Measurements from ENCODE around the gene SMC1A. TPM values are rescaled to one million over a fixed set of nuclear protein-coding genes. Genes with fewer than 3 reads are reported as not detected.

Gene SMC1A
- total and polyA plus RNA-seq, 2 of the 8 experiments (the other 6 are each of a cell fraction or from before 2014, with no cell fraction given) = 22.2 to 98.1 TPM

DNA sequence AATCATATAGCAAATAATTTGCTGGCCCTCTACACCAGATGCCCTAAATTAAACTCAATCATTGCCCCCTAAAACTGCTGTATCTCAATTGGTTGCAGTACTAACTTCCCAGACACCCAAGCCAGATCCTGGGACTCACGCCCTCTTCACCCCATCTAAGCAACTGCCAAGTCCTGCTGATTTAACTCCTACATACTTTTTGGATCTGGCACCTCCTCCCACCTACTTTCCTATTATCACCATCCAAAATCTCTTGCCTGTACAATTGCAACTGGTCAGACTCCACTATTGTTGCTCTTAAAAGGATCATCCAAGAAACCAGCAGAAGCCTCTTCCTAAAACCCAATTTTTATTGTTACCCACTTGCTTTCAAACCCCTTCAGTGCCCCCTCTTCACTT lies 16.4 kb upstream of the SMC1A start:
- H4K5ac ChIP-seq (ENCODE audit: insufficient read length, low read depth, low read length) = no peak overlapping the region
- H2AK5ac ChIP-seq (ENCODE audit: low read depth, low read length) = no peak overlapping the region
- no peak overlapping the region for H3K9ac ChIP-seq (replicated peaks in 1 of 4; ENCODE audit: extremely low read depth in 1 of 4, low read depth in 3 of 4, low read length in 3 of 4)
- H2BK12ac ChIP-seq (ENCODE audit: low read depth, low read length) = no peak overlapping the region
- no peak overlapping the region for H2BK20ac ChIP-seq (ENCODE audit: low read length)
- no peaks in the 10 kb centered on the region for H4K20me1 ChIP-seq (replicated peaks in 1 of 2; ENCODE audit: control insufficient read depth in 1 of 2, insufficient read depth in 2 of 2, low read length in 2 of 2)
- H3K4me3 ChIP-seq (ENCODE audit: extremely low read depth in 1 of 4, insufficient read depth in 2 of 4, low read depth in 3 of 4, low read length in 4 of 4) = no peak overlapping the region
- no peak for FAIRE-seq
- 80% methylated on average over 1 of the region's 1 CpG; no CpG with 5 or more reads in 1 of the 2 experiments for WGBS, 2 experiments (ENCODE audit: extremely low coverage in 1 of 2, insufficient coverage in 1 of 2, insufficient read length in 1 of 2, insufficient replicate concordance in 2 of 2, low coverage in 1 of 2, low lambda C conversion rate in 2 of 2, missing lambda C conversion rate in 1 of 2)
- H2AFZ ChIP-seq (ENCODE audit: low read length) = no peak overlapping the region
- no peak for DNase-seq (ENCODE audit: low read depth in 1 of 2, low spot score in 2 of 2)
- H4K8ac ChIP-seq (ENCODE audit: extremely low read depth, insufficient read depth, low read length) = no peak overlapping the region
- no peaks in the 10 kb centered on the region for H3K9me3 ChIP-seq (ENCODE audit: insufficient read depth in 2 of 2, low read depth in 1 of 2, low read length in 1 of 2)
- H3K4me1 ChIP-seq (replicated peaks in 1 of 4; ENCODE audit: control insufficient read depth in 3 of 4, insufficient read depth in 4 of 4, low read length in 3 of 4) = peaks cover 0 to 3% (median 1%) of the 10 kb centered on the region in 4 experiments; a peak in 2 of 7 replicates
- no peaks in the 10 kb centered on the region for H3K79me1 ChIP-seq (ENCODE audit: low read depth, low read length)
- no peak overlapping the region for H2BK5ac ChIP-seq (ENCODE audit: low read depth, low read length)
- ChIA-PET POLR2A (ENCODE audit: partially characterized antibody) (interaction anchor here (1.0 kb wide), 1 partner anchor 16 kb away, joined by 4 read pairs; the partner anchor contains the start of genes RIBC1 and SMC1A), CTCF (ENCODE audit: partially characterized antibody) (interaction anchor here (1.4 kb wide), 1 partner anchor 126 kb away, joined by 6 read pairs; no protein-coding TSS in a partner anchor)
- H3K27ac ChIP-seq (ENCODE audit: low read depth, low read length) = no peak overlapping the region
- H3K4ac ChIP-seq (replicated peaks; ENCODE audit: insufficient read length, low read depth, low read length) = no peak overlapping the region
- H3K79me2 ChIP-seq (ENCODE audit: control insufficient read depth in 1 of 2, insufficient read depth in 2 of 2, low read length in 2 of 2) = no peaks in the 10 kb centered on the region
- no peak overlapping the region for H3K18ac ChIP-seq (ENCODE audit: extremely low read depth, low read length)
- H3K4me2 ChIP-seq (ENCODE audit: insufficient read depth in 1 of 2, low read depth in 2 of 2, low read length in 2 of 2) = no peak overlapping the region
- H3K27me3 ChIP-seq (replicated peaks in 1 of 4; ENCODE audit: control insufficient read depth in 3 of 4, extremely low read depth in 1 of 4, insufficient read depth in 3 of 4, low read length in 3 of 4) = peaks cover 0 to 12% (median 7%) of the 10 kb centered on the region in 4 experiments; a peak in 5 of 7 replicates
- H3K14ac ChIP-seq (ENCODE audit: insufficient read length) = no peak overlapping the region
- no peak overlapping the region for H3K23ac ChIP-seq (ENCODE audit: insufficient read length)
- H2BK15ac ChIP-seq (ENCODE audit: low read length) = no peak overlapping the region
- no peak overlapping the region for H3K56ac ChIP-seq (replicated peaks; ENCODE audit: insufficient read length, low read depth, low read length)
- no peaks in the 10 kb centered on the region for H3K36me3 ChIP-seq (ENCODE audit: control insufficient read depth in 2 of 4, insufficient read depth in 4 of 4, low read length in 3 of 4)
- H2BK120ac ChIP-seq (replicated peaks; ENCODE audit: low read depth, low read length) = no peak overlapping the region
- peaks cover 8% of the 10 kb centered on the region; the same call in 1 of the 2 replicates for H3K23me2 ChIP-seq (ENCODE audit: low read depth, low read length)
- H4K91ac ChIP-seq (replicated peaks; ENCODE audit: insufficient read length, low read length) = no peak overlapping the region
- TF ChIP-seq CEBPB (IDR thresholded peaks at IDR 0.05; ENCODE audit: low read depth, low read length) (no peak), RNF2 (IDR thresholded peaks at IDR 0.05; ENCODE audit: borderline replicate concordance, low read depth, low read length, missing control alignments, poor library complexity, severe bottlenecking) (no peak), POLR2A (IDR thresholded peaks at IDR 0.05; ENCODE audit: control extremely low read depth in 1 of 2, low read depth in 2 of 2, low read length in 2 of 2) (no peak), CREB1 (IDR thresholded peaks at IDR 0.05) (no peak), FOSL1 (IDR thresholded peaks at IDR 0.05; ENCODE audit: insufficient read depth, low read depth, low read length) (no peak), SP4 (IDR thresholded peaks at IDR 0.05; ENCODE audit: low read length) (no peak), TBP (IDR thresholded peaks at IDR 0.05; ENCODE audit: low read depth, low read length) (no peak), CHD1 (IDR thresholded peaks at IDR 0.05; ENCODE audit: low read depth, low read length) (no peak), CBX8 (IDR thresholded peaks at IDR 0.05; ENCODE audit: borderline replicate concordance, low read depth, low read length) (no peak), KDM1A (IDR thresholded peaks at IDR 0.05; ENCODE audit: borderline replicate concordance, low read length) (no peak), SIN3A (conservative IDR thresholded peaks at IDR 0.05 in 1 of 2, IDR thresholded peaks at IDR 0.05 in 1 of 2; ENCODE audit: low read depth in 1 of 2, low read length in 2 of 2) (no peak)
- TF ChIP-seq, protein P1, sequence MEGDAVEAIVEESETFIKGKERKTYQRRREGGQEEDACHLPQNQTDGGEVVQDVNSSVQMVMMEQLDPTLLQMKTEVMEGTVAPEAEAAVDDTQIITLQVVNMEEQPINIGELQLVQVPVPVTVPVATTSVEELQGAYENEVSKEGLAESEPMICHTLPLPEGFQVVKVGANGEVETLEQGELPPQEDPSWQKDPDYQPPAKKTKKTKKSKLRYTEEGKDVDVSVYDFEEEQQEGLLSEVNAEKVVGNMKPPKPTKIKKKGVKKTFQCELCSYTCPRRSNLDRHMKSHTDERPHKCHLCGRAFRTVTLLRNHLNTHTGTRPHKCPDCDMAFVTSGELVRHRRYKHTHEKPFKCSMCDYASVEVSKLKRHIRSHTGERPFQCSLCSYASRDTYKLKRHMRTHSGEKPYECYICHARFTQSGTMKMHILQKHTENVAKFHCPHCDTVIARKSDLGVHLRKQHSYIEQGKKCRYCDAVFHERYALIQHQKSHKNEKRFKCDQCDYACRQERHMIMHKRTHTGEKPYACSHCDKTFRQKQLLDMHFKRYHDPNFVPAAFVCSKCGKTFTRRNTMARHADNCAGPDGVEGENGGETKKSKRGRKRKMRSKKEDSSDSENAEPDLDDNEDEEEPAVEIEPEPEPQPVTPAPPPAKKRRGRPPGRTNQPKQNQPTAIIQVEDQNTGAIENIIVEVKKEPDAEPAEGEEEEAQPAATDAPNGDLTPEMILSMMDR (IDR thresholded peaks at IDR 0.05; ENCODE audit: control extremely low read depth in 1 of 3, insufficient read depth in 1 of 3, low read depth in 1 of 3, low read length in 3 of 3) = no peak
